ENCODE data around the gene INHBB.

Gene INHBB

DNA sequence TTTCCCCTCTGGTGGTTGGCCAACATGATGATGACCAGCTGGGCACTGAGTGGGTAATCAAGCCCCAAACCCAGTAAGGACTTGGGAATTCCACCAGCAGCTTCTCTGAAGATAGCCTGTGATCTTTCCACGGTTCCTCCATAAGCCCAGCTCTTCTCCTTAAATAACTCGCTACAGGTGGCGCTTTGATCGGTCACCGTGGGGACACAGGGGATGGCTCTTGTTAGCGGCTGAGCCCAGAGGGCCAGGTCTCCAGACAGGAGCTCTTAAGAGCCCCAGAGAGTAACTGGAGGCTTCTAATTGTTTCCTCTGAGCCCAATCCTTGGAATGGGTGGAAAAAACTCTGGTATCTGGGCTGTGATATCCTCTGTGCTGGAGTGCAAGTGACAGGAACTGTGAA is 13.6 kb upstream of the INHBB start:
- DNase-seq (ENCODE audit: low read depth, low spot score), result no peak
- ChIA-PET CTCF (interaction anchor here (0.9 to 6.3 kb wide), 4 partner anchors 12 to 348 kb away, joined by 3 to 29 read pairs (median 3); no protein-coding TSS in a partner anchor), POLR2A (no interaction called here)
- TF ChIP-seq CTCF (IDR thresholded peaks at IDR 0.05; ENCODE audit: insufficient read depth, low read length, missing control alignments), result no peak
- no peak overlapping the region for H3K4me3 ChIP-seq (ENCODE audit: low read depth, low read length)

- POLR2A ChIA-PET, result no interaction called here
- no peak overlapping the region for H3K4me3 ChIP-seq (ENCODE audit: low read depth, low read length)
- CTCF ChIA-PET, result interaction anchor here (6.3 to 16.6 kb wide), 2 partner anchors 10 to 344 kb away, joined by 29 to 576 read pairs; no protein-coding TSS in a partner anchor
- no peak for DNase-seq (ENCODE audit: low read depth, low spot score)
- no peak for TF ChIP-seq CTCF (IDR thresholded peaks at IDR 0.05; ENCODE audit: insufficient read depth, low read length, missing control alignments)
Observed at GRCh38 chr2:120334068-120334467, 11.9 kb upstream of the INHBB start.

DNA sequence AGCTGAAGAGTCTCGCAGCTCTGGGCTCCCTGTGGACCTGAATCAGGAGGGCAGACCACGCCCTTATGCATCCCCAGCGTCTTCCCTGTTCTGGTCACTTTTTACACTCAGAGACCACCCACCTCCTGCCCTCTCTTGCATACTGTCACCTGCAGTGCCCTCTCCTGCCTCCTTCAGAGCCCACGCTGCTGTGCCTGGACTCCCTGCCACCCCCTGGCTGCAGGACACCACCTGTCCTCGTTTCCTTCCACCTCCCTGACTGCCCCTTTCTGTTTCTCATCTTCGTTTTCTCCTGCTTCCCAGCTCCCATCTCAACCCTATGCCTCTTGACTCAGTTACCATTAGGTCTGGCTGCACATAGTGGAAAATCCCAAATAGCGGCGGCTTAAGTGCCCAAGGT is 9.2 kb upstream of the INHBB start:
- ChIA-PET CTCF (interaction anchor here (0.7 to 16.6 kb wide), 5 partner anchors 13 to 741 kb away, joined by 3 to 576 read pairs (median 3); no protein-coding TSS in a partner anchor), POLR2A (no interaction called here)
- no peak for TF ChIP-seq CTCF (IDR thresholded peaks at IDR 0.05; ENCODE audit: insufficient read depth, low read length, missing control alignments)
- DNase-seq (ENCODE audit: low read depth, low spot score), result no peak
- H3K4me3 ChIP-seq (ENCODE audit: low read depth, low read length), result no peak overlapping the region

DNA sequence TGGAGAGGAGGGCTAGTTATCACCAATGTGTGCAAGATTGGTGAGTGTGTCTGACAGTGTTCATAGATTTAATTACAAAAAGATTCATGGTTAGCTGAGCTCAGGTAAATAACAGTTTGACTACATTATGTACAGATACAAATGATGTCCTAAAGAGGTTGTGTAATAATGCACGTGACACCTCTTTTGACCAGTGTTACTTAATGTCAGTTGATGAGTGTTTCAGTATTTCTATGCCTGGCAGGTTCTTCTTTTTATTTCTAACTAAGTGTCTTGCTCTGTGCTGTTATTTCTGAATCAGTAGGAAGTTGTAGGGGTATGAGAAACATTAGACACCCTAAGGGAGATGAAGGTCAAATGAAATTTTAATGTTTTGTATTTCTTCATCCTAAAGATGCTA is 7.9 kb upstream of the INHBB start:
- no peak for TF ChIP-seq CTCF (IDR thresholded peaks at IDR 0.05; ENCODE audit: insufficient read depth, low read length, missing control alignments)
- ChIA-PET POLR2A (no interaction called here), CTCF (interaction anchor here (16.6 kb wide), 1 partner anchor 340 kb away, joined by 576 read pairs; no protein-coding TSS in a partner anchor)
- no peak for DNase-seq (ENCODE audit: low read depth, low spot score)
- no peak overlapping the region for H3K4me3 ChIP-seq (ENCODE audit: low read depth, low read length)

GRCh38 chr2:120341977-120342376 is 4.0 kb upstream of the INHBB start:
- no peak overlapping the region for H3K4me3 ChIP-seq (ENCODE audit: low read depth, low read length)
- TF ChIP-seq CTCF (IDR thresholded peaks at IDR 0.05; ENCODE audit: insufficient read depth, low read length, missing control alignments), result no peak
- DNase-seq (ENCODE audit: low read depth, low spot score), result no peak
- ChIA-PET CTCF (interaction anchor here (0.8 to 16.6 kb wide), 12 partner anchors 9 to 738 kb away, joined by 3 to 576 read pairs (median 6); no protein-coding TSS in a partner anchor), POLR2A (interaction anchor here (1.2 kb wide), 1 partner anchor 733 kb away, joined by 4 read pairs; no protein-coding TSS in a partner anchor)

DNA sequence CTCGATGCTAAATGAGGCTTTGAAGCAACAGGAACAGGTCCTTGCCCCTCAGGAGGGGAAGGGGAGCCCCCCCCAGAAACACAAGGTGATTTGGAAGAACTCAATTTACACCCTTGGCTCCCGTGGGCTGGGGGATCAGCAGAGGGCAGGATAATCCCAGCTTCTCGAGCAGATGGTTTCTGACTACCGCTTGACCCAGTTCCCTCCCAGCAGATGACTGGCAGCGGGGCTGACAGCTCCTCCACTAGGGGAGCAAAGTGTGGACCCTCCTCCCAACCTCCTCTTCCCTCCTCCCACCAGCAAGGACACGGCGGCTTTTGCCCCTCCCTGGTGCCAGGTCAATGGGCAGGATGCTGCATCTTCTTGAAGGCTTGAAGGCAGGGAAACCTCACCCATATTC is 3.5 kb upstream of the INHBB start:
- ChIA-PET CTCF (interaction anchor here (0.8 to 16.6 kb wide), 28 partner anchors 9 to 738 kb away, joined by 3 to 576 read pairs (median 5); no protein-coding TSS in a partner anchor), POLR2A (interaction anchor here (1.2 kb wide), 1 partner anchor 733 kb away, joined by 4 read pairs; no protein-coding TSS in a partner anchor)
- no peak for TF ChIP-seq CTCF (IDR thresholded peaks at IDR 0.05; ENCODE audit: insufficient read depth, low read length, missing control alignments)
- H3K4me3 ChIP-seq (ENCODE audit: low read depth, low read length), result no peak overlapping the region
- DNase-seq (ENCODE audit: low read depth, low spot score), result no peak

Data from AG04449 (cell line).